Activated B cell treated with CpG ODN at 0.5 μM for 24 hours (primary cell): ENCODE data around the gene FGF23. TPM values are rescaled to one million over a fixed set of nuclear protein-coding genes. Genes with fewer than 3 reads are reported as not detected.

ENCODE experiments used
- ATAC-seq: fragments of 200-7000 bp; cut with Tn5 transposase; one replicate; pipeline ENCODE4 v1.10.0; 2021; ENCODE audit warnings: low read depth, mild to moderate bottlenecking, moderate library complexity
- CTCF ChIA-PET: fragments of 350-600 bp; sonication (Branson Sonifier 250); formaldehyde crosslinking; loops from one replicate; lab custom pipeline; 2021; ENCODE audit warnings: antibody characterized with exemption; lab: Charles Lee
- POLR2A ChIA-PET: fragments of 350-600 bp; sonication (Branson Sonifier 250); formaldehyde crosslinking; loops from one replicate; lab custom pipeline; 2021; ENCODE audit warnings: antibody characterized with exemption; lab: Charles Lee
- DNase-seq: peaks from one replicate; pipeline ENCODE4 v3.0.0; 2022
- H3K27ac Mint-ChIP-seq: one replicate; pipeline ENCODE4 v1.8.0; 2020; ENCODE audit warnings: mixed read lengths
- H3K27me3 Mint-ChIP-seq: one replicate; pipeline ENCODE4 v1.8.0; 2021; ENCODE audit warnings: mixed read lengths
- H3K36me3 Mint-ChIP-seq: one replicate; pipeline ENCODE4 v1.8.0; 2021; ENCODE audit warnings: low read depth, mixed read lengths
- H3K4me1 Mint-ChIP-seq: one replicate; pipeline ENCODE4 v1.8.0; 2021; ENCODE audit warnings: mixed read lengths
- H3K4me3 Mint-ChIP-seq: one replicate; pipeline ENCODE4 v1.8.0; 2020; ENCODE audit warnings: mild to moderate bottlenecking, mixed read lengths
- H3K9me3 Mint-ChIP-seq: one replicate; pipeline ENCODE4 v1.8.0; 2020; ENCODE audit warnings: mixed read lengths
- CTCF ChIP-seq: fragments of 200-600 bp; IDR thresholded peaks from one replicate; pipeline ENCODE4 v1.8.0; 2022; ENCODE audit warnings: antibody characterized with exemption, mild to moderate bottlenecking
- intact Hi-C: fragments of 100-400 bp; cut with micrococcal nuclease; formaldehyde crosslinking; loops from one replicate; pipeline ENCODE4 v1.15.1; 2024
- total RNA-seq: library from RNA; stranded (reverse); gene quantifications from 2 replicates; pipeline ENCODE4 v1.2.3, GENCODE V29; 2022

FGF23 gene
- total RNA-seq, 1 donor from 2014 or later: not detected

- ATAC-seq (no peak), DNase-seq (no peak)
- Mint-ChIP-seq H3K27ac (no peak overlapping the region), H3K4me3 (no peak overlapping the region), H3K27me3 (peaks cover 17% of the 10 kb centered on the region), H3K36me3 (no peaks in the 10 kb centered on the region), H3K4me1 (no peaks in the 10 kb centered on the region), H3K9me3 (no peaks in the 10 kb centered on the region)
- intact Hi-C loops: loop anchor here (5.0 kb wide), 2 partner anchors 113 to 582 kb away; no protein-coding TSS in a partner anchor
- CTCF ChIA-PET: interaction anchor here (1.0 to 2.3 kb wide), 4 partner anchors 18 to 534 kb away, joined by 3 to 9 read pairs (median 6); no protein-coding TSS in a partner anchor
- no peak for TF ChIP-seq CTCF
- POLR2A ChIA-PET: no interaction called here
Measured at GRCh38 chr12:4420138-4420670, 40.7 kb upstream of the FGF23 start.

GRCh38 chr12:4418913-4419312, 39.4 kb upstream of the FGF23 start:
- Mint-ChIP-seq H3K27me3 (peaks cover 20% of the 10 kb centered on the region), H3K9me3 (no peaks in the 10 kb centered on the region), H3K27ac (no peak overlapping the region), H3K4me1 (no peaks in the 10 kb centered on the region), H3K36me3 (no peaks in the 10 kb centered on the region), H3K4me3 (no peak overlapping the region)
- ATAC-seq: no peak
- TF ChIP-seq CTCF: no peak
- CTCF ChIA-PET: no interaction called here
- DNase-seq: no peak
- intact Hi-C loops: no loop called here
- POLR2A ChIA-PET: no interaction called here

GRCh38 chr12:4417936-4418335, 38.4 kb upstream of the FGF23 start:
- H3K27ac Mint-ChIP-seq: no peak overlapping the region
- H3K9me3 Mint-ChIP-seq: no peaks in the 10 kb centered on the region
- no peaks in the 10 kb centered on the region for H3K4me1 Mint-ChIP-seq
- no peak for TF ChIP-seq CTCF
- no peaks in the 10 kb centered on the region for H3K36me3 Mint-ChIP-seq
- DNase-seq (no peak), ATAC-seq (no peak)
- ChIA-PET CTCF (no interaction called here), POLR2A (no interaction called here)
- H3K4me3 Mint-ChIP-seq: no peak overlapping the region
- intact Hi-C loops: no loop called here
- peaks cover 20% of the 10 kb centered on the region for H3K27me3 Mint-ChIP-seq

GRCh38 chr12:4417455-4417854, 37.9 kb upstream of the FGF23 start:
- TF ChIP-seq CTCF: no peak
- CTCF ChIA-PET: no interaction called here
- Mint-ChIP-seq H3K36me3 (no peaks in the 10 kb centered on the region), H3K4me3 (no peak overlapping the region), H3K9me3 (no peaks in the 10 kb centered on the region), H3K4me1 (no peaks in the 10 kb centered on the region), H3K27me3 (peaks cover 20% of the 10 kb centered on the region), H3K27ac (no peak overlapping the region)
- ATAC-seq (no peak), DNase-seq (no peak)
- intact Hi-C loops: no loop called here
- POLR2A ChIA-PET: no interaction called here

GRCh38 chr12:4416276-4416675, 36.8 kb upstream of the FGF23 start:
- Mint-ChIP-seq H3K27ac (no peak overlapping the region), H3K27me3 (peaks cover 20% of the 10 kb centered on the region), H3K4me3 (no peak overlapping the region), H3K9me3 (no peaks in the 10 kb centered on the region), H3K36me3 (no peaks in the 10 kb centered on the region), H3K4me1 (no peaks in the 10 kb centered on the region)
- ChIA-PET POLR2A (no interaction called here), CTCF (no interaction called here)
- ATAC-seq (no peak), DNase-seq (no peak)
- intact Hi-C loops: no loop called here
- TF ChIP-seq CTCF: no peak
